ENCODE results near the gene FXYD6.

FXYD6 gene

GRCh38 chr11:117796456-117796871, 80.0 kb downstream of the FXYD6 start:
- TF ChIP-seq CTCF (IDR thresholded peaks at IDR 0.05; ENCODE audit: borderline replicate concordance, insufficient read depth, low read depth, low read length): no peak
- no peak overlapping the region for H3K4me3 ChIP-seq (ENCODE audit: low read depth, low read length)

- no peak overlapping the region for H3K4me3 ChIP-seq (ENCODE audit: low read depth, low read length)
- no peak for TF ChIP-seq CTCF (IDR thresholded peaks at IDR 0.05; ENCODE audit: borderline replicate concordance, insufficient read depth, low read depth, low read length)
Measured at GRCh38 chr11:117795638-117796455, 80.6 kb downstream of the FXYD6 start.

DNA sequence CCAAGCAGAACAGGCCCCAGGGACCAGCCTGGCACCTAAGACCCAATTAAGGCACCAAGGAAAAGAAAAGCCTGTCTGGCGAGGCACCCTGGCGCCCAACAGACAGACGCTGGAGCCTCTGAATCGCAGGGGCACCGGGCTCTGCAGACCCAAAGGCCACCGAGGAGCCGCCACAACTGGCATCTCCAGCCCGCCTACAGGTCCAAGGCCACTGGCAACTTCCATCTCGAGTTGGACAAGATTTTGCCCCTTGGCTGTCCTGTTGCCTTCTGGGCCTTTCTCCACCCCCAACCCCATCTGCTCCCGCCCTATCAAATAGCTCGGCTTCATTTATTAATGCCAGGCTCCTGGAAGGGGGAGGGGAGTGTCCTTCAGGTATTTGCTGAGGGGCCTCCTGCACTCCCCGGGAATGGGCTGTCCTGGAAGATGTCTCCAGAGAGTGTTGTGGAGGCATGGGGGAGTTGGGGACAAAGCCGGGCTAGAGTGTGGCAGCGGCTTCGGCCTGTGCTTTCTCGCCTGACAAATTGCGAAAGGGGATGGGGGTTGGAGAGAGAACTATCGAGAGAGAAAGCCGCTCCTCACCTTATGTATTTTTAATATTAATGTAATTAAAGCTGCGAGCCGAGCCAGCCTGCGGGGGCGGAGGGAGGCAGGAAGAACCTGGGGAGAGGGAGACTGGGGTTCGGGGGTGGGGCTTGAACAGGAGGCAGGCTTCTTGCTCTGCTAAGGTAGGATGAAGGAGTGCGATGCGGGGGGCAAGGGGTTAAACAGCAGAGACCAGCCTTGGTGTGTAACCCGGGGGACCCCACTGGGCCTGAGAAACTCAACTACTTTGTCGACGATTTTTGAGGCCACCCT, 81.5 kb downstream of the FXYD6 start:
- H3K4me3 ChIP-seq (ENCODE audit: low read depth, low read length): no peak overlapping the region
- TF ChIP-seq CTCF (IDR thresholded peaks at IDR 0.05; ENCODE audit: borderline replicate concordance, insufficient read depth, low read depth, low read length): no peak

DNA sequence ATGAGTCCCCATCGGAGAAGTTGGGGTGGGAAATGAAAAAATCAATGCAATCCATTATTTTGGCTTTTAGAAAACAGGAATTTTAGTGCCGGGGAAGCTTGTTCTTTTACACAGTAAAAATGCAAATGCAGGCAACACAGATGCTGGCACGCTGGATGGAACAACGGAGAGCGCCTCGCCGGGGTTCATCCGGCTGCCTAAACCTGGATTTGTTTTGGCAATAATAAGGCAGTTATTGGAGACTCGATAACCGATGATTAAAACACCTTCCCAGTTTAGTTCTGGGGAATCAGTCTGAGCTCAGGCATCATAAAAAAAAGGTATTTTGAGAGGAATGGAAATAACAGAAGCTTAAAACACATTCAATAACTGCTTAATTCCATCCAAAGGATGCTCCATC, 82.3 kb downstream of the FXYD6 start:
- no peak overlapping the region for H3K4me3 ChIP-seq (ENCODE audit: low read depth, low read length)
- TF ChIP-seq CTCF (IDR thresholded peaks at IDR 0.05; ENCODE audit: borderline replicate concordance, insufficient read depth, low read depth, low read length): no peak

- H3K4me3 ChIP-seq (ENCODE audit: low read depth, low read length): no peak overlapping the region
- no peak for TF ChIP-seq CTCF (IDR thresholded peaks at IDR 0.05; ENCODE audit: borderline replicate concordance, insufficient read depth, low read depth, low read length)
Measured at GRCh38 chr11:117793583-117793982, 82.9 kb downstream of the FXYD6 start.

GRCh38 chr11:117792992-117793391, 83.5 kb downstream of the FXYD6 start:
- no peak overlapping the region for H3K4me3 ChIP-seq (ENCODE audit: low read depth, low read length)
- no peak for TF ChIP-seq CTCF (IDR thresholded peaks at IDR 0.05; ENCODE audit: borderline replicate concordance, insufficient read depth, low read depth, low read length)
